ENCODE measurements around the gene PTPN1.

Gene PTPN1

GRCh38 chr20:50484271-50484976 is 25.8 kb upstream of the PTPN1 start:
- H3K27me3 ChIP-seq (ENCODE audit: control insufficient read depth, insufficient read depth, low read length): no peaks in the 10 kb centered on the region
- H3K36me3 ChIP-seq (ENCODE audit: control insufficient read depth, insufficient read depth, low read length): no peaks in the 10 kb centered on the region
- H3K4me1 ChIP-seq (ENCODE audit: control insufficient read depth, insufficient read depth, low read length): no peaks in the 10 kb centered on the region
- no peak overlapping the region for H3K4me3 ChIP-seq (ENCODE audit: low read depth, low read length)
- H3K27ac ChIP-seq (ENCODE audit: low read depth, low read length): no peak overlapping the region
- H3K9me3 ChIP-seq (ENCODE audit: control insufficient read depth, insufficient read depth, low read depth, low read length): 0 out of 2 replicates have a peak, but pooled peaks cover 6% of the 10 kb centered on the region
- H3K9ac ChIP-seq (ENCODE audit: low read length): no peak overlapping the region

DNA sequence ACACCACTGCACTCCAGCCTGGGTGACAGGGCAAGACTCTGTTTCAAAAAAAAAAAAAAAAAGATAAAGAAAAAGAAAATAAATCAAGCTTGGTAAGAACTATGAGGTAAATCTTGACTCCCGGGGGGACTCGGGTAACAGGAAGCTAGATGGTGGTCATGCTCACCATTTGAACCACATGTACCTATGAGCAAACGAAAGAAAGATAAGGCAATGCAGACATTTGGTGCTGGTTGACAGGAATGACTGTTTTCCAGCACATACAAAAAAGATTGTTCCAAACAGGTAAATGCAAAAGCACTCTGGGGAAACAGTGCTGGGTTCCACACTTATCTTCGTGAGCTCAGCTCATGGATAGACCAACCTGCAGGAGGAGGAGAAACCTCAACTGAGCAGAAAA is 22.8 kb upstream of the PTPN1 start:
- Histone ChIP-seq H3K4me3 (ENCODE audit: low read depth, low read length) (no peak overlapping the region), H3K4me1 (ENCODE audit: control insufficient read depth, insufficient read depth, low read length) (no peaks in the 10 kb centered on the region), H3K36me3 (ENCODE audit: control insufficient read depth, insufficient read depth, low read length) (no peaks in the 10 kb centered on the region), H3K9me3 (ENCODE audit: control insufficient read depth, insufficient read depth, low read depth, low read length) (0 out of 2 replicates have a peak, but pooled peaks cover 6% of the 10 kb centered on the region), H3K27ac (ENCODE audit: low read depth, low read length) (no peak overlapping the region), H3K9ac (ENCODE audit: low read length) (no peak overlapping the region), H3K27me3 (ENCODE audit: control insufficient read depth, insufficient read depth, low read length) (no peaks in the 10 kb centered on the region)

GRCh38 chr20:50488236-50488806 is 21.9 kb upstream of the PTPN1 start:
- 0 out of 2 replicates have a peak, but pooled peaks cover 6% of the 10 kb centered on the region for H3K9me3 ChIP-seq (ENCODE audit: control insufficient read depth, insufficient read depth, low read depth, low read length)
- no peak overlapping the region for H3K9ac ChIP-seq (ENCODE audit: low read length)
- H3K4me3 ChIP-seq (ENCODE audit: low read depth, low read length): no peak overlapping the region
- no peak overlapping the region for H3K27ac ChIP-seq (ENCODE audit: low read depth, low read length)
- H3K4me1 ChIP-seq (ENCODE audit: control insufficient read depth, insufficient read depth, low read length): no peaks in the 10 kb centered on the region
- no peaks in the 10 kb centered on the region for H3K27me3 ChIP-seq (ENCODE audit: control insufficient read depth, insufficient read depth, low read length)
- no peaks in the 10 kb centered on the region for H3K36me3 ChIP-seq (ENCODE audit: control insufficient read depth, insufficient read depth, low read length)

- Histone ChIP-seq H3K9ac (ENCODE audit: low read length) (no peak overlapping the region), H3K36me3 (ENCODE audit: control insufficient read depth, insufficient read depth, low read length) (no peaks in the 10 kb centered on the region), H3K27me3 (ENCODE audit: control insufficient read depth, insufficient read depth, low read length) (no peaks in the 10 kb centered on the region), H3K9me3 (ENCODE audit: control insufficient read depth, insufficient read depth, low read depth, low read length) (no peaks in the 10 kb centered on the region), H3K27ac (ENCODE audit: low read depth, low read length) (no peak overlapping the region), H3K4me1 (ENCODE audit: control insufficient read depth, insufficient read depth, low read length) (no peaks in the 10 kb centered on the region), H3K4me3 (ENCODE audit: low read depth, low read length) (no peak overlapping the region)
Measured at GRCh38 chr20:50491168-50491567, 19.0 kb upstream of the PTPN1 start.

- Histone ChIP-seq H3K9me3 (ENCODE audit: control insufficient read depth, insufficient read depth, low read depth, low read length) (no peaks in the 10 kb centered on the region), H3K4me1 (ENCODE audit: control insufficient read depth, insufficient read depth, low read length) (no peaks in the 10 kb centered on the region), H3K9ac (ENCODE audit: low read length) (no peak overlapping the region), H3K4me3 (ENCODE audit: low read depth, low read length) (no peak overlapping the region), H3K36me3 (ENCODE audit: control insufficient read depth, insufficient read depth, low read length) (no peaks in the 10 kb centered on the region), H3K27me3 (ENCODE audit: control insufficient read depth, insufficient read depth, low read length) (no peaks in the 10 kb centered on the region), H3K27ac (ENCODE audit: low read depth, low read length) (no peak overlapping the region)
Measured at GRCh38 chr20:50491926-50492634, 18.1 kb upstream of the PTPN1 start.

DNA sequence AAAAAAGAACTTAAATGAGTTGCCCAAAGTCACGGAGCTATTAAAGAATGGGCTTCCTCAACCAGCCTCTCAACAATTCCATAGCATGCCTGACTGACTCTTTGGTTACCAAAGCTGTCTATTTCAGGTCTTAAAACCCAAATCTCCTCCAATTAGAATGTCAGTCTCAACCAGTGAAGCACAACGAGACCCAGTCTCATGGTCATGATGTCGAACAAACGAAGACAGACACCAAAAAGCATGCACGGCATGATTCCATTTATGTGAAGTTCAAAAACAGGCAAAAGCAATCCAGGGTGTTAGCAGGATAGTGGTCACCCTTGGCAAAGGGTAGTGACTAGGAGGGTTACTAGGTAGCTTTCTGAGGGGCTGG is 16.3 kb upstream of the PTPN1 start:
- no peak overlapping the region for H3K9ac ChIP-seq (ENCODE audit: low read length)
- H3K27me3 ChIP-seq (ENCODE audit: control insufficient read depth, insufficient read depth, low read length): no peaks in the 10 kb centered on the region
- no peaks in the 10 kb centered on the region for H3K36me3 ChIP-seq (ENCODE audit: control insufficient read depth, insufficient read depth, low read length)
- no peaks in the 10 kb centered on the region for H3K4me1 ChIP-seq (ENCODE audit: control insufficient read depth, insufficient read depth, low read length)
- no peak overlapping the region for H3K27ac ChIP-seq (ENCODE audit: low read depth, low read length)
- no peaks in the 10 kb centered on the region for H3K9me3 ChIP-seq (ENCODE audit: control insufficient read depth, insufficient read depth, low read depth, low read length)
- H3K4me3 ChIP-seq (ENCODE audit: low read depth, low read length): no peak overlapping the region

DNA sequence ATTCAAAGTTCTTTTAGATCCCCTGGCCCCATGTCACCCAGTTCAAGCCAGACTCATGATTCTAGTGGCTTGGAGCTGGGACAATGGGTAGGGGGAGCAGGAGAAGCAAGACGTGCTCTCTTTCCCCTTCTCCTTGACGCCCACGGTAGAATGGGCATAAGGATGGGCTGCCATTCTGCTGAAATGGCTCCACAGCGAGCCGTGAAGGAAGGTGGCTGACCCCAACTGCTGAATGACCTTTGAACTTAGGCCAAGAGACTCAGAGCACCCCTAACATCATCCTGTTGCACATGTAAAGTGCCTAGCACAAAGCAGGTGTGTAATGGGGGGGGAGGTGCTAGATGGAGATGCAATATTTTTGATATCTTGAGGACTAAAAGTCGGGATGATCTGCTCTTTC is 15.8 kb upstream of the PTPN1 start:
- Histone ChIP-seq H3K9ac (ENCODE audit: low read length) (no peak overlapping the region), H3K27me3 (ENCODE audit: control insufficient read depth, insufficient read depth, low read length) (no peaks in the 10 kb centered on the region), H3K4me3 (ENCODE audit: low read depth, low read length) (no peak overlapping the region), H3K27ac (ENCODE audit: low read depth, low read length) (no peak overlapping the region), H3K9me3 (ENCODE audit: control insufficient read depth, insufficient read depth, low read depth, low read length) (no peaks in the 10 kb centered on the region), H3K36me3 (ENCODE audit: control insufficient read depth, insufficient read depth, low read length) (no peaks in the 10 kb centered on the region), H3K4me1 (ENCODE audit: control insufficient read depth, insufficient read depth, low read length) (no peaks in the 10 kb centered on the region)

- Histone ChIP-seq H3K9ac (ENCODE audit: low read length) (no peak overlapping the region), H3K9me3 (ENCODE audit: control insufficient read depth, insufficient read depth, low read depth, low read length) (no peaks in the 10 kb centered on the region), H3K36me3 (ENCODE audit: control insufficient read depth, insufficient read depth, low read length) (no peaks in the 10 kb centered on the region), H3K4me3 (ENCODE audit: low read depth, low read length) (no peak overlapping the region), H3K27me3 (ENCODE audit: control insufficient read depth, insufficient read depth, low read length) (no peaks in the 10 kb centered on the region), H3K27ac (ENCODE audit: low read depth, low read length) (no peak overlapping the region), H3K4me1 (ENCODE audit: control insufficient read depth, insufficient read depth, low read length) (no peaks in the 10 kb centered on the region)
Measured at GRCh38 chr20:50496773-50497385, 13.3 kb upstream of the PTPN1 start.

DNA sequence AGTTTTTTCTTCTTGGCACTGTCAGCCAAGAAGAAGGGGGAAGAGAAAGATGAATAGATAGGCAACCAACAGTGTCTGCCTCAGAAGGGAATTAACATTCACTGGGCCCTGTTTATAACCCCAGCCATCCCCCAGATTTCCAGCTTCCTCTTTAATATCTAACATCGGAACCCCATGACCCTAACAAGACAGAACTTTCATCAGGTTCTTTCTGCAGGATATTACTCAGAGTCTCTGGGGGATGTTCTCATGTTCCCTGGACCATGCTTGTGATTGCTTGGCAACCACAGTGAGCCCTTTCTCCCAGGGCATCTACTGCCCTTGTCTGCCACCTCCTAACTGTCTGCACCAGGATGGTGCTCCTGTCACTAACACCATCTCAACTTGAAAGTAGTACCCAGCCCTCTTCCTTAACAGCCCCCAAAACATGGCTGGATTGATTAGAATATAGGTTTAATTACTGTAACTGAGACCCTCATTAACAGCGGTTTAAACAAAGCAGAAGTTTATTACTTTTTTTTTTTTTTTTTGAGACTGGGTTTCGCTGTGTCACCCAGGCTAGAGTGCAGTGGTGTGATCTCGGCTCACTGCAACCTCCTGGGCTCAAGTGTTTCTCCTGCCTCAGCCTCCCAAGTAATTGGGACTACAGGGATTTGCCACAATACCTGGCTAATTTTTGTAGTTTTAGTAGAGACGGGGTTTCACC is 12.0 kb upstream of the PTPN1 start:
- H3K4me1 ChIP-seq (ENCODE audit: control insufficient read depth, insufficient read depth, low read length): no peaks in the 10 kb centered on the region; the same call in 1 of the 2 replicates
- no peak overlapping the region for H3K9ac ChIP-seq (ENCODE audit: low read length)
- no peaks in the 10 kb centered on the region for H3K36me3 ChIP-seq (ENCODE audit: control insufficient read depth, insufficient read depth, low read length)
- no peaks in the 10 kb centered on the region for H3K9me3 ChIP-seq (ENCODE audit: control insufficient read depth, insufficient read depth, low read depth, low read length)
- H3K27me3 ChIP-seq (ENCODE audit: control insufficient read depth, insufficient read depth, low read length): no peaks in the 10 kb centered on the region
- no peak overlapping the region for H3K27ac ChIP-seq (ENCODE audit: low read depth, low read length)
- H3K4me3 ChIP-seq (ENCODE audit: low read depth, low read length): no peak overlapping the region

DNA sequence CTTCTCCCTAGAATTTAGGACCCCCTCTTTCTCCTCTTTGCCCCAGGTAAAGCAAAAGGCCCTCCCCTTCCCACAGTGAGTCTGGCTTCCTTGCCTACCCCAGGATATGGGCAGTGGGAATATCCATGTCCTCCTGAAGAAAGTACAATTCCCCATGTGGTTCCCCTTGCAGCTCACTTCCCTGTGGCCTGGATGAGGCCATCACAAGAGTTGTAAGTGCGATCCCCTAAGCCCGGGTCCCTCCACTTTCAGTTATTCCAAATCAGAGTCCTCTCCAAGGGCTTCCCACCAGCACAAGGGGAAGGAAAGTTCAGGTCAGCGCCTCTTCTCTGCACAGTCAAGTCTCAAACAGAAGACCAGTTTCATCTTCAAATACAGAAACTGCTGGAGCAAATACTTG is 10.2 kb upstream of the PTPN1 start:
- H3K36me3 ChIP-seq (ENCODE audit: control insufficient read depth, insufficient read depth, low read length): no peaks in the 10 kb centered on the region
- no peak overlapping the region for H3K4me3 ChIP-seq (ENCODE audit: low read depth, low read length)
- no peaks in the 10 kb centered on the region for H3K27me3 ChIP-seq (ENCODE audit: control insufficient read depth, insufficient read depth, low read length)
- peaks cover 7% of the 10 kb centered on the region for H3K4me1 ChIP-seq (ENCODE audit: control insufficient read depth, insufficient read depth, low read length)
- no peak overlapping the region for H3K9ac ChIP-seq (ENCODE audit: low read length)
- H3K9me3 ChIP-seq (ENCODE audit: control insufficient read depth, insufficient read depth, low read depth, low read length): no peaks in the 10 kb centered on the region
- H3K27ac ChIP-seq (ENCODE audit: low read depth, low read length): no peak overlapping the region

Data from HUES6 (cell line).